Measurements from ENCODE around the gene FAS.

- no peak for TF ChIP-seq CTCF (IDR thresholded peaks at IDR 0.05)
- TF ChIP-seq POLR2A (IDR thresholded peaks at IDR 0.05), result no peak
- TF ChIP-seq EP300 (IDR thresholded peaks at IDR 0.05; ENCODE audit: low read depth), result no peak
- no peak for TF ChIP-seq POLR2AphosphoS5 (IDR thresholded peaks at IDR 0.05)
Measured at GRCh38 chr10:88983206-88983605, 7.4 kb upstream of the FAS start.

All from transverse colon (tissue), 4 donors.